Fibroblast of pulmonary artery (primary cell): ENCODE measurements around the gene SPDYC.

Experiments
- DNase-seq: peaks from one replicate; pipeline ENCODE4 v3.0.0-alpha.2; 2010; ENCODE audit warnings: low read depth
- H3K4me3 ChIP-seq: replicated peaks from 2 replicates; pipeline ENCODE4 v1.5.1; 2011; ENCODE audit warnings: low read depth, mild to moderate bottlenecking, control low read depth, low read length, moderate library complexity
- CTCF ChIP-seq: IDR thresholded peaks from 2 replicates; pipeline ENCODE4 v1.5.1; 2011; ENCODE audit warnings: mild to moderate bottlenecking, control low read depth, low read length, inconsistent platforms; ENCODE audit errors: missing control alignments

SPDYC gene

GRCh38 chr11:65126624-65127274, 43.3 kb upstream of the SPDYC start:
- H3K4me3 ChIP-seq = no peak overlapping the region
- DNase-seq = no peak
- TF ChIP-seq CTCF = no peak

- H3K4me3 ChIP-seq = no peak overlapping the region
- TF ChIP-seq CTCF = no peak
- no peak for DNase-seq
Measured at GRCh38 chr11:65127473-65128181, 42.4 kb upstream of the SPDYC start.

- no peak for DNase-seq
- no peak overlapping the region for H3K4me3 ChIP-seq
- no peak for TF ChIP-seq CTCF
Measured at GRCh38 chr11:65128182-65129145, 41.6 kb upstream of the SPDYC start.

- no peak overlapping the region for H3K4me3 ChIP-seq
- no peak for TF ChIP-seq CTCF
- no peak for DNase-seq
Measured at GRCh38 chr11:65129649-65130441, 40.2 kb upstream of the SPDYC start.

- H3K4me3 ChIP-seq = no peak overlapping the region
- no peak for DNase-seq
- TF ChIP-seq CTCF = no peak
Measured at GRCh38 chr11:65130631-65131416, 39.2 kb upstream of the SPDYC start.

GRCh38 chr11:65131417-65131776, 38.6 kb upstream of the SPDYC start:
- no peak overlapping the region for H3K4me3 ChIP-seq
- no peak for TF ChIP-seq CTCF
- no peak for DNase-seq
